Occipital lobe (tissue), 3 donors: ENCODE measurements around the gene AKAP8L. TPM values are rescaled to one million over a fixed set of nuclear protein-coding genes. Genes with fewer than 3 reads are reported as not detected.
A peak's percentile ranks its signal among the peaks of the same experiment; 100 is the strongest.
"Not testable (repeated sequence)": the region's sequence is repeated elsewhere in the genome, so short reads cannot be mapped to it uniquely, and the experiment has no call there.

Experiments
- DNase-seq: peaks from one replicate; lab custom pipeline; 2025; lab: John Stamatoyannopoulos, UW
- small RNA-seq: library from RNA; depleted of rRNA; stranded (forward); fragments of <200 nt; gene quantifications from one replicate; pipeline ENCODE3, GENCODE V24; 2014
- total RNA-seq: library from RNA; depleted of rRNA; stranded (reverse); fragments of >200 nt; gene quantifications from one replicate; pipeline ENCODE4 v1.2.3, GENCODE V29; 2014

AKAP8L gene
- total RNA-seq, 1 donor from 2014 or later = 59.6 TPM

DNA sequence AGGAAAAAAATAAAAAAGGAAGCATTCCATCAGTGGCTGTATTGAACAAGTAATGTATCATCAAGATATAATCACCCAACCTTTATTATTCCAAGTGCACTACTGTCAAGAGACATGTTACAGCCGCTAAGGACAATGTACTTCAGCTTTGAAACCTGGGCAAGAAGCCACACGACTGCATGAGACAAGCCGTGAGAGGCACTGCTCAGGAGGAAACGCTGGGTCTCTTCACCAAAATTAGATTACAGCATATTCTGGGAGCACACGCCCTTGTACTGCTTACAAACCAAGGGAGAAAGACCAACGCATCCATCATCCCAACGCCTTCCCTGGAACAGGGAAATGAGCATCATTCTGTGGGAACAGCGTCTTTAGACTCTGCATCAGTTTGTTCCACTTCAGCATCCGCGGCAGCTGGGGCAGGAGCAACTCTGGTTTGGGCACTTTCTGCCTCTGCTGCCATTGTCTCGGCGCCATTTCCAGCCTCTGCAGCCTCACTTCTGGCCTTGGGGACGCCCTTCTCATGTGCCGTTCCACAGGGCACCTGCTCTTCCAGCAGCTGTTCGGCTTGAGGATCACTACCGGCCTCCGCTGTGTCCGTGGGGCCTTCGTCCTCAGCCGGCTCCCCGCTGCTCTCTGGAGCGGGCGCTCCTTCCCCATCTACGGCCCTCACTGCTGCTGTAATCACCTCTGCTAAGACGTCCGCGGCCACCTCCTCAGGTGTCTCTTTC is 64.1 kb downstream of the AKAP8L start:
- no peak for DNase-seq

DNA sequence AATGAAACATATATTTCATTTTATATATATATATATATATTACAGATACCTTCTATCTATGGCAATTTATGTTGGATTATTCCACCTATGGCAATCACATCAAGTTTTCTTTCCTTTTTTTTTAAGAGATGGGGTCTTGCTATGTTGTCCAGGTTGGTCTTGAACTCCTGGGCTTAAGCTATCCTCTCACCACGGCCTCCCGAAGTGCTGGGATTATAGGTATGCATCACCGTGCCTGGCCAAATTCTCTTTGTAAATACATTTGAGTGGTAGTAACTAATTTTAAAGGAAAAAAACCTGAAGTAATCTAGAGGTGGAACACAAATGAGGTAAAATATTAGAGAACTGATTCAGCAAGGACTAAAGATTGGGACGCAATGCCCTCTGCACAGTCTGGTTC is 64.9 kb downstream of the AKAP8L start:
- DNase-seq = no peak

DNA sequence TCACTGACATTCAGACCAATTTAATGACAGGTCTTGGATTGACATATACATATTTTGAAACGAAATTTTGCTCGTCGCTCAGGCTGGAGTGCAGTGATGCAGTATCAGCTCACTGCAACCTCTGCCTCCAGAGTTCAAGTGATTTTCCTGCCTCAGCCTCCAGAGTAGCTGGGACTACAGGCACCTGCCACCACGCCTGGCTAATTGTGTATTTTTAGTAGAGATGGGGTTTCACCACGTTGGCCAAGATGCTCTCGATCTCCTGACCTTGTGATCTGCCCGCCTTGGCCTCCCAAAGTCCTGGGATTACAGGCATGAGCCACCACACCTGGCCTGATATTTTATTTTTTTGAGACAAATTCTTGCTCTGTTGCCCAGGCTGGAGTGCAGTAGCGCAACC is 66.3 kb downstream of the AKAP8L start:
- not testable (repeated sequence) for DNase-seq

DNA sequence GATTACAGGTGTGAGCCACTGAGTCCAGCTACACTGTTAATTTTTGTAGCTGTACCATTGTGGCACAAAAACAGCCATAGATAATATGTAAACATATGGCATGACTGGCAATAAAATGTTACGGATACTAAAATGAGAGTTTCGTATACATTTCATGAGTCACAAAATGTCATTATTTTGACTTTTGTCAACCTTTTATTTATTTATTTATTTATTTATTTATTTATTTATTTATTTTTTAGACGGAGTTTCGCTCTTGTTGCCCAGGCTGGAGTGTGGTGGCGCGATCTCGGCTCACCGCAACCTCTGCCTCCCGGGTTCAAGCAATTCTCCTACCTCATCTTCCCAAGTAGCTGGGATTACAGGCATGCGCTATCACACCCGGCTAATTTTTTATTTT is 77.5 kb downstream of the AKAP8L start:
- not testable (repeated sequence) for DNase-seq

DNA sequence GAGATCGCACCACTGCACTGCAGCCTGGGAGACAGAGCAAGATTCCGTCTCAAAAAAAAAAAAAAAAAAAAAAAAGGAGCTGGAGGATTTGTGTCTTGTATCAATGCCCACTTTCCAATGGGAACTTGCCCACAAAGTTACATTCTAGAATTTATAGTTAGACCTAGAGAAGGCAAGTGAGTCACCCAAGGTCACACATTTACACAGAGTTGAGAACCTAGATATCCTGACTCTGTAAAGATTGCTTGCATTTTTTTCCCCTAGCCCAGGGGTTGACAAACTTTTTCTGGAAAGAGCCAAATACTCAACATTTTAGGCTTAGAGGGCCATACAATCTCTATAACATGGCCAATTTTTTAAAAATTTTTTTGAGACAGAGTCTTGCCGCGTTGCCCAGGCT is 78.7 kb downstream of the AKAP8L start:
- DNase-seq = no peak

DNA sequence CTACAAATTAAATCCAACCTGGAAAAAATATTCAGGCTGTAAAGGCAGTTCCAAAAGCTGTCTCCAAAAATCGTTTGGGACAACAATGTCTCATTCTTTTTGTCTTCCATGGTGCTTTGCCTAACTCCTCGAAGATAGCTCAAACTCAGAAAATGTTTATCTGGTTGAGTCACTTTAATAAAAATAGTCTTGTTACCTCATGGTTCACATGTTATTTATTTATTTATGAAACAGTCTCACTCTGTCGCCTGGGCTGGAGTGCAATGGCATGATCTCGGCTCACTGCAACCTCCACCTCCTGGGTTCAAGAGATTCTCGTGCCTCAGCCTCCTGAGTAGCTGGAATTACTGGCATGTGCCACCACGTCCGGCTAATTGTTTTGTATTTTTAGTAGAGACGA is 81.6 kb downstream of the AKAP8L start:
- no peak for DNase-seq

DNA sequence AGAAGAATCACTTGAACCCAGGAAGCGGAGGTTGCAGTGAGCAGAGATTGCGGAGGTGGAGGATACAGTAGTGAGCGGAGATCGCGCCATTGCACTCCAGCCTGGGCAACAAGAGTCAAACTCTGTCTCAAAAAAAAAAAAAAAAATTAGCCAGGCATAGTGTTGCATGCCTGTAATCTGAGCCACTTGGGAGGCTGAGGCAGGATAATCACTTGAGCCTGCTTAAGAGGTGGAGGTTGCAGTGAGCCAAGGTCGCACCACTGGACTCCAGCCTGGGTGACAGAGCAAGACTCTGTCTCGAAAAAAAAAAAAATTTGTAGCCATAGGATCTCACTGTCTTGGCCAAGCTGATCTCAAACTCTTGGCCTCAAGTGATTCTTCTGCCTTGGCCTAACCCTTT is 82.8 kb downstream of the AKAP8L start:
- not testable (repeated sequence) for DNase-seq

DNA sequence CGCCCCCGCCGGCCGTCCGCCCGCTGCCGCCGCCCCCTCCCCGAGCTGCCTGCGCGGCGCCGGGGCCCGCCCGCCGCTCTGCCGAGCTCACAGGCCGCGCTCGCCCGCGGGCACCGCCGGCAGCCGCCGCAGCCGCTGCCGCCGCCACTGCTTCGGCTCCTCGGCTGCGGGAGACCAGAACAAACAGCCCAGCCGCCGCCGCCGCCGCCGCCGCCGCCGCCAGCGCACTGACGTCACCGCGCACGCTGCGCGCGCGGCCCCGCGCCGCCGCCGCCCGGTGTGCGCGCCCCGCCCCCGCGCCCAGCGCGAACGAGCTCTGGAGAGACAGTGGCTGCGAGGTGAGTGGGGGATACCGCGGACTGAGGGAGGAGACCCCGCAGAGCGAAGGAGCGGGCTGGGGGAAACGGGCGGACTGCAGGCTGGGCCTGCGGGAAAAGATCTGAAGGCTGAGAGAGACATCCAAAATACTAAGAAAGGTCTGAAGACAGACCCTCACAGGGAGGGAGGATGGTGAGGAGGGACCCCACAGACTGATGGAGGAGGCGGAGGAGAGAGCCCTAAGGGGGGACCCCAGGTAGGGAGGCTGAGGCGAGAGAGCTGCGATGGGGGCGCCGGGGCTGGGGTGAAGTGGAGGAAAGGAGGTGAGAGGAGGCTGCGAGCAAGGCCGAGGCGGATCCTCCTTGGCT is 86.3 kb downstream of the AKAP8L start, which contains the start of gene BRD4:
Gene BRD4 (minus strand): TSS at position 229 of the 686 bp plus-strand sequence. CDS start 59,440 bp downstream, outside the sequence.
- DNase-seq = peak; percentile 48

DNA sequence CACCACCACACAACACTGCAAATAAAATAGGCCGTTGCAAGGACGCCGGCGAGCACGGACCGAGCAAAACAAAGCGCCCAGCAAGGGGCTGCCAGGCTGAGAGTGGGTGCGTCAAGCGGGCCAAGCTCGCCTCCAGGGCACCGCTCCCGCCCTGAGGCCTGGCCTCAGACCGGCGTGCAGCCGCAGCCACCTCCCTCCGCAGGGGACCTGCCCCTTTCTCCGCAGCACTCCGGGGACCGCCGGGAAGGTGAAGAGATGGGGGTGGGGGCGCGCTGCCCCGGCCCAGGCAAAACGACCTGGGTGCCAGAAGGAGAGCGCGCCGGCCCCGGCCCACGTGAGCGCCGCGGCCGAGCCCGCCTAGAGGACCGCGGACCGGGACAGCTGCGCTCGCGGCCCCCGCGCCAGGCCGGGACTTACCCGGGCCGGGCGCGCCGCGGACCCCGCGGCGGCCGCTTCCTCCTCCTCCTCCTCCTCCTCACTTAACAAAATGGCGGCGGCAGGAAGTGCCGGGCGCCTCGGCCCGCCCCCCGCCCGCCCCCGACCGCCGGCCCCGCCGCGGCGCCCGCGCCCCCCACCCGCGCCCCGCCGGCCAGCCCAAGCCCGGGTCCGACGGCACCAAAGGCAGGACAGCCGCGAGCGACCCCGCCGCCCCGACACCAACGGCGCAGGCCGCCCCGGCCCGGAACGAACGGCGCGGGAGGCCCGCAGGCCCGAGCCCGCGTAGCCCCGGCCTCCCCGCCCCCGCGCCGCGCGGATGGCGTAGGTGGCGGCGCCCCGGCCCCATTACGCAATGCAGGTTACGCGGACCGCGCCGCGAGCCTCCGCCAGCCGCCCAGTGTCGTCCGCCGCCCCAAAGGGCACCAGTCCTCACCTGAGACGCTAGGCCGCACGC is 87.1 kb downstream of the AKAP8L start:
- peak; percentile 14 for DNase-seq

DNA sequence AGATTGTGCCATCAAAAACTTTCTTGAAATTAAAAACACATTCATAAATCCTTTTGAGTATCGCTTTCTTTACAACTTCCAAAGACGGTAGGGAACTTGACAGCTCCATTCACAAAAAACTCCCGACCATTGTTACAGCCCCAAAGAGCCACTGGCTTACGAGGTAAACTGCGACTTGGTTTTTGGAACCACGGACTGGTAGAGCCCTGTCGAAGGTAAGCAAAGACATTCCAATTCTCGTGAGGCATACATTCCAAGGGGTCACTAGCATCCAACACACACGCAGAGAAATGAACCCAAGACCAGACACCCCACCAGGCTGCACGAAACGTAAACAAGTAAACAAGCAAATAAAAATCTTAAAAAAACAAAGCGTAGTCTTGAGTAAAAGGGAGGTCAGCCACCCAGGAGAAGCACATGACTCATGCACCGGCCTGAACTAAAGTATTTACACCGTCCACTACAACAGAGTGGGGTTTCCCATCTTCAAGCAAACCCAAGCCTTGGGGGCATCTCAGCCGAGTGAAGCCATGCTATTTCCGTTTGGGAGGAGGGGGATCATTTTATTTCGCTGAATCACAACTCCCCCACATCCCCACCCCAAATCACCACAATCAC is 87.9 kb downstream of the AKAP8L start:
- DNase-seq = no peak

Small RNA genes lying within 50 kb of the gene (small RNA-seq; reads per million reads assigned to genes)
- gene AC005776.1 (not detected), gene MIR1470 (not detected)

Other genes starting within 250 kb of the AKAP8L start
- gene NOTCH3, start 218.0 kb downstream of the AKAP8L start, total RNA-seq = 12.6 TPM
- gene EPHX3, start 186.5 kb downstream of the AKAP8L start, total RNA-seq = not detected
- gene BRD4, start 86.4 kb downstream of the AKAP8L start, total RNA-seq = 9.5 TPM
- 11.7 TPM for gene AKAP8, start 39.2 kb downstream of the AKAP8L start, total RNA-seq
- 11.1 TPM for gene WIZ, start 31.0 kb upstream of the AKAP8L start, total RNA-seq
- 0.47 TPM for gene RASAL3, start 45.6 kb upstream of the AKAP8L start, total RNA-seq
- gene PGLYRP2, start 60.5 kb upstream of the AKAP8L start, total RNA-seq = not detected
- gene CYP4F22, start 89.5 kb upstream of the AKAP8L start, total RNA-seq = not detected
- gene CYP4F8, start 196.2 kb upstream of the AKAP8L start, total RNA-seq = not detected
- 0.16 TPM for gene CYP4F3, start 221.9 kb upstream of the AKAP8L start, total RNA-seq